HepG2 (cell line): Measurements from ENCODE around the gene OSBPL2. TPM values are rescaled to one million over a fixed set of nuclear protein-coding genes. Genes with fewer than 3 reads are reported as not detected.
A peak's percentile ranks its signal among the peaks of the same experiment; 100 is the strongest.

ENCODE experiments used
- BRD4 ChIP-seq: sonication (generic); formaldehyde crosslinking; IDR thresholded peaks from 2 replicates; pipeline ENCODE4 v1.4.0; 2020; ENCODE audit warnings: missing genetic modification reagents
- GLI4 ChIP-seq: sonication (generic); formaldehyde crosslinking; IDR thresholded peaks from 2 replicates; pipeline ENCODE4 v1.5.1; 2020; ENCODE audit warnings: missing genetic modification reagents, mild to moderate bottlenecking, moderate library complexity, borderline replicate concordance
- KLF15 ChIP-seq: sonication (generic); formaldehyde crosslinking; IDR thresholded peaks from 2 replicates; pipeline ENCODE4 v1.8.1; 2023; ENCODE audit warnings: borderline replicate concordance, mild to moderate bottlenecking, inconsistent platforms, missing genetic modification reagents, mixed read lengths
- RFX1 ChIP-seq: fragments of 450-650 bp; IDR thresholded peaks from 2 replicates; pipeline ENCODE4 v1.6.1; 2017
- SP5 ChIP-seq: IDR thresholded peaks from 2 replicates; pipeline ENCODE4 v1.6.1; 2016; ENCODE audit warnings: low read depth, borderline replicate concordance
- TEAD3 ChIP-seq: optimal IDR thresholded peaks from 2 replicates; pipeline ENCODE3; 2016; ENCODE audit warnings: borderline replicate concordance
- YEATS2 ChIP-seq: sonication (generic); formaldehyde crosslinking; IDR thresholded peaks from 2 replicates; pipeline ENCODE4 v1.4.0; 2020; ENCODE audit warnings: missing genetic modification reagents, borderline replicate concordance
- ZFP36 ChIP-seq: fragments of 150-350 bp; IDR thresholded peaks from 2 replicates; pipeline ENCODE4 v1.6.1; 2018; ENCODE audit warnings: borderline replicate concordance, low read length, low read depth; ENCODE audit not compliant: partially characterized antibody
- ZNF530 ChIP-seq: sonication (generic); formaldehyde crosslinking; IDR thresholded peaks from 2 replicates; pipeline ENCODE4 v1.5.0; 2020; ENCODE audit warnings: low read depth, mild to moderate bottlenecking, missing genetic modification reagents
- ZNF660 ChIP-seq: sonication (generic); formaldehyde crosslinking; IDR thresholded peaks from 2 replicates; pipeline ENCODE4 v1.5.1; 2020; ENCODE audit warnings: mild to moderate bottlenecking, low read depth, missing genetic modification reagents, borderline replicate concordance
- ZNF749 ChIP-seq: sonication (generic); formaldehyde crosslinking; IDR thresholded peaks from 2 replicates; pipeline ENCODE4 v1.8.0; 2022; ENCODE audit warnings: mild to moderate bottlenecking, missing genetic modification reagents, moderate library complexity, borderline replicate concordance
- ZNF777 ChIP-seq: sonication (generic); formaldehyde crosslinking; IDR thresholded peaks from 2 replicates; pipeline ENCODE4 v1.4.0; 2020; ENCODE audit warnings: missing genetic modification reagents
- ZNF790 ChIP-seq: sonication (generic); formaldehyde crosslinking; IDR thresholded peaks from 2 replicates; pipeline ENCODE4 v1.8.0; 2022; ENCODE audit warnings: missing genetic modification reagents, mild to moderate bottlenecking, borderline replicate concordance
- polyA plus RNA-seq, 8 experiments: library from polyadenylated mRNA; depleted of rRNA in 3 of 8; stranded (reverse) in 7 of 8; unstranded in 1 of 8; fragments of >200 nt; fragmentation: Illumina TruSeq in 4 of 8; extraction: Trizol in 4 of 8; gene quantifications; 2 replicates each; pipeline versions ENCODE4 v1.2.1 to v1.2.3, GENCODE V29; 2011 to 2016; ENCODE audit warnings: low read depth in 4 of 8, missing spikeins in 1 of 8, mixed read lengths in 1 of 8; ENCODE audit not compliant: insufficient read depth in 1 of 8
- total RNA-seq, 5 experiments: library from RNA; depleted of rRNA; stranded (reverse); fragments of >200 nt; fragmentation: Illumina TruSeq; extraction: Trizol; gene quantifications; 2 replicates each; pipeline ENCODE4 v1.2.3, GENCODE V29; 2016; ENCODE audit warnings: low read depth in 1 of 5
- TF ChIP-seq, protein P1 (sequence below): sonication (generic); formaldehyde crosslinking; IDR thresholded peaks from 2 replicates; pipeline ENCODE4 v1.4.0; 2020; ENCODE audit warnings: low read depth, missing genetic modification reagents
- TF ChIP-seq, protein P2 (sequence below): sonication (generic); formaldehyde crosslinking; IDR thresholded peaks from 2 replicates; pipeline ENCODE4 v1.4.0; 2020; ENCODE audit warnings: missing genetic modification reagents
- TF ChIP-seq, protein P3 (sequence below): sonication (generic); formaldehyde crosslinking; IDR thresholded peaks from 2 replicates; pipeline ENCODE4 v1.4.0; 2020; ENCODE audit warnings: missing genetic modification reagents
- TF ChIP-seq, protein P4 (sequence below): sonication (generic); formaldehyde crosslinking; conservative IDR thresholded peaks from 2 replicates; pipeline ENCODE4 v1.4.0; 2020; ENCODE audit warnings: mild to moderate bottlenecking, missing genetic modification reagents, moderate library complexity
- TF ChIP-seq, protein P5 (sequence below): sonication (generic); formaldehyde crosslinking; IDR thresholded peaks from 2 replicates; pipeline ENCODE4 v1.4.0; 2020; ENCODE audit warnings: missing genetic modification reagents

Gene OSBPL2
- total and polyA plus RNA-seq, 2 of the 13 experiments (the other 11 are each of a cell fraction or from before 2014, with no cell fraction given) = 18.5 to 37.4 TPM

DNA sequence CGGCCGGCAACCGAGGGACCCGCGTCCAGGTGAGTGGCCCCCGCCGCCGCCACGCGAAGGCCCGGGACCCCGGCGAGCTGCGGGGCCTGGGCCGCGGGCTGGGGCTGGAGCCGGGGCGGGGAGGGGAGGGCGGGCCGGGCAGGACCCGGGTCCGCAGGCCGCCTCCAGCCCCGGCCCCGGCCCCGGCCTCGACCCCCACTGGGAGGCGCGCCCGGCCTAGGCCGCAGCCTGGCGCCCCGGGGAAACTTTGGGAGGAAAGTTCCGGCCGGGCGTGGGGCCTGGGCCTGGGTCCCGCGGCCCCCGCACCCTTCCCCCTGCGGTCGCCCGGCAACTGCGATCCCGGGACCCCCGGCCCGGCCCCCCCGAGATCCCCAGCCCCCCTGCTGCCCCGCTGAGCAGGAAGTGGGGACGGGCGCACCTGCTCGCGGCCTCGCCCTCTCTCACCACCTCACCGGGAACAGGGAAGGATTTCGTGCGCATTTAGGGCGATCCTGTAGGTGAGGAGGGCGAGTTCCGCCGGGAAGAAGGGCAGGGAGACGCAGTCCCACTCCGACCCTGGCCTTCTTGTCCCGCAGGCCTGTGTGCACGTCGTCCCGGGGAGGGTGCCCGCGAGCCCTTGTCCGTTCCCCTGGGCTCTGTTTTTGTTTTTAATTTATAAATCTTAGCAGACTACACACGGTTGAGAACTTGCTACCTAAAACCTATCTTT lies 402 bp downstream of the OSBPL2 start (continued):
- TF ChIP-seq, protein P1, sequence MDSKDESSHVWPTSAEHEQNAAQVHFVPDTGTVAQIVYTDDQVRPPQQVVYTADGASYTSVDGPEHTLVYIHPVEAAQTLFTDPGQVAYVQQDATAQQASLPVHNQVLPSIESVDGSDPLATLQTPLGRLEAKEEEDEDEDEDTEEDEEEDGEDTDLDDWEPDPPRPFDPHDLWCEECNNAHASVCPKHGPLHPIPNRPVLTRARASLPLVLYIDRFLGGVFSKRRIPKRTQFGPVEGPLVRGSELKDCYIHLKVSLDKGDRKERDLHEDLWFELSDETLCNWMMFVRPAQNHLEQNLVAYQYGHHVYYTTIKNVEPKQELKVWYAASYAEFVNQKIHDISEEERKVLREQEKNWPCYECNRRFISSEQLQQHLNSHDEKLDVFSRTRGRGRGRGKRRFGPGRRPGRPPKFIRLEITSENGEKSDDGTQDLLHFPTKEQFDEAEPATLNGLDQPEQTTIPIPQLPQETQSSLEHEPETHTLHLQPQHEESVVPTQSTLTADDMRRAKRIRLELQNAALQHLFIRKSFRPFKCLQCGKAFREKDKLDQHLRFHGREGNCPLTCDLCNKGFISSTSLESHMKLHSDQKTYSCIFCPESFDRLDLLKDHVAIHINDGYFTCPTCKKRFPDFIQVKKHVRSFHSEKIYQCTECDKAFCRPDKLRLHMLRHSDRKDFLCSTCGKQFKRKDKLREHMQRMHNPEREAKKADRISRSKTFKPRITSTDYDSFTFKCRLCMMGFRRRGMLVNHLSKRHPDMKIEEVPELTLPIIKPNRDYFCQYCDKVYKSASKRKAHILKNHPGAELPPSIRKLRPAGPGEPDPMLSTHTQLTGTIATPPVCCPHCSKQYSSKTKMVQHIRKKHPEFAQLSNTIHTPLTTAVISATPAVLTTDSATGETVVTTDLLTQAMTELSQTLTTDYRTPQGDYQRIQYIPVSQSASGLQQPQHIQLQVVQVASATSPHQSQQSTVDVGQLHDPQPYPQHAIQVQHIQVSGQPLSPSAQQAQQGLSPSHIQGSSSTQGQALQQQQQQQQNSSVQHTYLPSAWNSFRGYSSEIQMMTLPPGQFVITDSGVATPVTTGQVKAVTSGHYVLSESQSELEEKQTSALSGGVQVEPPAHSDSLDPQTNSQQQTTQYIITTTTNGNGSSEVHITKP = no peak
- no peak for TF ChIP-seq GLI4
- TF ChIP-seq, protein P2, sequence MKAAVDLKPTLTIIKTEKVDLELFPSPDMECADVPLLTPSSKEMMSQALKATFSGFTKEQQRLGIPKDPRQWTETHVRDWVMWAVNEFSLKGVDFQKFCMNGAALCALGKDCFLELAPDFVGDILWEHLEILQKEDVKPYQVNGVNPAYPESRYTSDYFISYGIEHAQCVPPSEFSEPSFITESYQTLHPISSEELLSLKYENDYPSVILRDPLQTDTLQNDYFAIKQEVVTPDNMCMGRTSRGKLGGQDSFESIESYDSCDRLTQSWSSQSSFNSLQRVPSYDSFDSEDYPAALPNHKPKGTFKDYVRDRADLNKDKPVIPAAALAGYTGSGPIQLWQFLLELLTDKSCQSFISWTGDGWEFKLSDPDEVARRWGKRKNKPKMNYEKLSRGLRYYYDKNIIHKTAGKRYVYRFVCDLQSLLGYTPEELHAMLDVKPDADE (CRISPR knock-in tag) = no peak
- TF ChIP-seq, protein P3, sequence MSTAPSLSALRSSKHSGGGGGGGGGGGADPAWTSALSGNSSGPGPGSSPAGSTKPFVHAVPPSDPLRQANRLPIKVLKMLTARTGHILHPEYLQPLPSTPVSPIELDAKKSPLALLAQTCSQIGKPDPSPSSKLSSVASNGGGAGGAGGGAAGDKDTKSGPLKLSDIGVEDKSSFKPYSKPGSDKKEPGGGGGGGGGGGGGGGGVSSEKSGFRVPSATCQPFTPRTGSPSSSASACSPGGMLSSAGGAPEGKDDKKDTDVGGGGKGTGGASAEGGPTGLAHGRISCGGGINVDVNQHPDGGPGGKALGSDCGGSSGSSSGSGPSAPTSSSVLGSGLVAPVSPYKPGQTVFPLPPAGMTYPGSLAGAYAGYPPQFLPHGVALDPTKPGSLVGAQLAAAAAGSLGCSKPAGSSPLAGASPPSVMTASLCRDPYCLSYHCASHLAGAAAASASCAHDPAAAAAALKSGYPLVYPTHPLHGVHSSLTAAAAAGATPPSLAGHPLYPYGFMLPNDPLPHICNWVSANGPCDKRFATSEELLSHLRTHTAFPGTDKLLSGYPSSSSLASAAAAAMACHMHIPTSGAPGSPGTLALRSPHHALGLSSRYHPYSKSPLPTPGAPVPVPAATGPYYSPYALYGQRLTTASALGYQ = no peak
- no peak for TF ChIP-seq RFX1
- TF ChIP-seq ZNF777 (CRISPR knock-in tag) = no peak
- TF ChIP-seq YEATS2 = peak; percentile 5; the same call in 1 of the 2 replicates
- TF ChIP-seq ZNF790 (CRISPR knock-in tag) = no peak
- TF ChIP-seq KLF15 = 0 out of 2 replicates have a peak, but pooled peaks have one; percentile 10
- TF ChIP-seq, protein P4, sequence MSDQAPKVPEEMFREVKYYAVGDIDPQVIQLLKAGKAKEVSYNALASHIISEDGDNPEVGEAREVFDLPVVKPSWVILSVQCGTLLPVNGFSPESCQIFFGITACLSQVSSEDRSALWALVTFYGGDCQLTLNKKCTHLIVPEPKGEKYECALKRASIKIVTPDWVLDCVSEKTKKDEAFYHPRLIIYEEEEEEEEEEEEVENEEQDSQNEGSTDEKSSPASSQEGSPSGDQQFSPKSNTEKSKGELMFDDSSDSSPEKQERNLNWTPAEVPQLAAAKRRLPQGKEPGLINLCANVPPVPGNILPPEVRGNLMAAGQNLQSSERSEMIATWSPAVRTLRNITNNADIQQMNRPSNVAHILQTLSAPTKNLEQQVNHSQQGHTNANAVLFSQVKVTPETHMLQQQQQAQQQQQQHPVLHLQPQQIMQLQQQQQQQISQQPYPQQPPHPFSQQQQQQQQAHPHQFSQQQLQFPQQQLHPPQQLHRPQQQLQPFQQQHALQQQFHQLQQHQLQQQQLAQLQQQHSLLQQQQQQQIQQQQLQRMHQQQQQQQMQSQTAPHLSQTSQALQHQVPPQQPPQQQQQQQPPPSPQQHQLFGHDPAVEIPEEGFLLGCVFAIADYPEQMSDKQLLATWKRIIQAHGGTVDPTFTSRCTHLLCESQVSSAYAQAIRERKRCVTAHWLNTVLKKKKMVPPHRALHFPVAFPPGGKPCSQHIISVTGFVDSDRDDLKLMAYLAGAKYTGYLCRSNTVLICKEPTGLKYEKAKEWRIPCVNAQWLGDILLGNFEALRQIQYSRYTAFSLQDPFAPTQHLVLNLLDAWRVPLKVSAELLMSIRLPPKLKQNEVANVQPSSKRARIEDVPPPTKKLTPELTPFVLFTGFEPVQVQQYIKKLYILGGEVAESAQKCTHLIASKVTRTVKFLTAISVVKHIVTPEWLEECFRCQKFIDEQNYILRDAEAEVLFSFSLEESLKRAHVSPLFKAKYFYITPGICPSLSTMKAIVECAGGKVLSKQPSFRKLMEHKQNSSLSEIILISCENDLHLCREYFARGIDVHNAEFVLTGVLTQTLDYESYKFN (CRISPR knock-in tag) = no peak
- no peak for TF ChIP-seq TEAD3 (CRISPR knock-in tag)
- 0 out of 2 replicates have a peak, but pooled peaks have one; percentile 26 for TF ChIP-seq ZNF749 (CRISPR knock-in tag)
- no peak for TF ChIP-seq ZNF530 (CRISPR knock-in tag)
- TF ChIP-seq, protein P5, sequence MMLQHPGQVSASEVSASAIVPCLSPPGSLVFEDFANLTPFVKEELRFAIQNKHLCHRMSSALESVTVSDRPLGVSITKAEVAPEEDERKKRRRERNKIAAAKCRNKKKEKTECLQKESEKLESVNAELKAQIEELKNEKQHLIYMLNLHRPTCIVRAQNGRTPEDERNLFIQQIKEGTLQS (CRISPR knock-in tag) = no peak; the same call in 1 of the 2 replicates
- no peak for TF ChIP-seq ZNF660
- no peak for TF ChIP-seq ZFP36
- TF ChIP-seq BRD4 (CRISPR knock-in tag) = no peak
- no peak for TF ChIP-seq SP5 (CRISPR knock-in tag)
